ENCODE results near the gene MLPH.

DNA sequence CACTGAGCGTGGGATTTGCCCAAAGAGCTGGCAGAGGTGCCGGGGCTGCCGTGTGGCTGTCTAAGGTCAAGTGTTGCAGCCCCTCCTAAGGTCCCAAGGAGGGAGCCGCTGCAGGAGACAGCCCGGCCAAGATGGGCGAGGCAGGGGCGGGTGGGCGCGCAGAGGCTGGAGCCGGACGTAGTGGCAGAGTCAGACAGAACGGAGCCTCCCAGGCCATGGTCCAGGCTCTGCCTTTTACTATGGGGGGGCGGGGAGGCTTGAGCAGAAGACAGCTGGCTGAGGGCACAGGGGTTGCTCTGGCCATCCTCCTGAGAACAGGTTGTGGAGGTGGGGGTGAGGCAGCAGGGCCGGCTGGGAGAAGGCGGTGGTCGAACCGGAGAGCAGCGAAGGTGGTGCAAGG is 51.9 kb downstream of the MLPH start:
- TF ChIP-seq POLR2AphosphoS5 (IDR thresholded peaks at IDR 0.05; ENCODE audit: low read depth, low read length) = no peak
- no peak for TF ChIP-seq POLR2A (IDR thresholded peaks at IDR 0.05; ENCODE audit: low read depth, low read length)
- TF ChIP-seq POU2F2 (IDR thresholded peaks at IDR 0.05; ENCODE audit: low read depth, low read length) = no peak
